ENCODE results near the gene MYCT1.

- TF ChIP-seq EZH2 (IDR thresholded peaks at IDR 0.05; ENCODE audit: insufficient read depth, poor library complexity, severe bottlenecking) (no peak), EZH2phosphoT487 (IDR thresholded peaks at IDR 0.05; ENCODE audit: insufficient read depth, low read depth) (no peak)
Measured at GRCh38 chr6:152746172-152746553, 48.5 kb downstream of the MYCT1 start.

Measured in GM23248 (cell line).